Epithelial cell of esophagus (primary cell): ENCODE results near the gene MT3.
"Not testable (repeated sequence)": the region's sequence is repeated elsewhere in the genome, so short reads cannot be mapped to it uniquely, and the experiment has no call there.

Source experiments
- DNase-seq: peaks from one replicate; pipeline ENCODE4 v3.0.0; 2010; ENCODE audit warnings: low read depth
- H3K4me3 ChIP-seq: 2 replicates; pipeline ENCODE4 v1.5.1; 2011; ENCODE audit warnings: mild to moderate bottlenecking, low read length, control low read depth
- CTCF ChIP-seq: IDR thresholded peaks from 2 replicates; pipeline ENCODE4 v1.5.1; 2011; ENCODE audit warnings: low read depth, mild to moderate bottlenecking, low read length, control low read depth, inconsistent platforms; ENCODE audit not compliant: insufficient read depth; ENCODE audit errors: missing control alignments

Gene MT3

GRCh38 chr16:56616608-56617211 lies 27.4 kb downstream of the MT3 start:
- TF ChIP-seq CTCF: no peak
- no peak for DNase-seq
- H3K4me3 ChIP-seq: no peak overlapping the region

- TF ChIP-seq CTCF: no peak
- no peak overlapping the region for H3K4me3 ChIP-seq
- DNase-seq: peak; percentile 74
These were observed 28.1 kb downstream of the MT3 start for GRCh38 chr16:56617212-56618085.

GRCh38 chr16:56618138-56618537 lies 28.8 kb downstream of the MT3 start:
- TF ChIP-seq CTCF: no peak
- no peak for DNase-seq
- no peak overlapping the region for H3K4me3 ChIP-seq

GRCh38 chr16:56620339-56620897 lies 31.1 kb downstream of the MT3 start:
- no peak for DNase-seq
- TF ChIP-seq CTCF: no peak
- no peak overlapping the region for H3K4me3 ChIP-seq

GRCh38 chr16:56621665-56622445 lies 32.5 kb downstream of the MT3 start:
- not testable (repeated sequence) for H3K4me3 ChIP-seq, DNase-seq

GRCh38 chr16:56623184-56623583 lies 33.9 kb downstream of the MT3 start:
- not testable (repeated sequence) for H3K4me3 ChIP-seq, DNase-seq

GRCh38 chr16:56623637-56624036 lies 34.3 kb downstream of the MT3 start:
- no peak for DNase-seq
- no peak overlapping the region for H3K4me3 ChIP-seq
- TF ChIP-seq CTCF: no peak
